Upper lobe of right lung (tissue), 1 donor: ENCODE data around the gene PNMA6E. TPM values are rescaled to one million over a fixed set of nuclear protein-coding genes. Genes with fewer than 3 reads are reported as not detected.
"Not testable (repeated sequence)": the region's sequence is repeated elsewhere in the genome, so short reads cannot be mapped to it uniquely, and the experiment has no call there.

ENCODE experiments used
- ATAC-seq: fragments of 200-7000 bp; cut with Tn5 transposase; one replicate; pipeline ENCODE4 v1.9.1; 2020; ENCODE audit warnings: mild to moderate bottlenecking, moderate library complexity
- DNase-seq: peaks from one replicate; pipeline ENCODE4 v3.0.0-alpha.2; 2020
- H3K27ac ChIP-seq: fragments of 200-600 bp; one replicate; pipeline ENCODE4 v1.8.0; 2022
- H3K27me3 ChIP-seq: fragments of 200-600 bp; one replicate; pipeline ENCODE4 v1.8.0; 2022; ENCODE audit warnings: mild to moderate bottlenecking
- H3K36me3 ChIP-seq: fragments of 200-600 bp; one replicate; pipeline ENCODE4 v1.8.0; 2022
- H3K4me1 ChIP-seq: fragments of 200-600 bp; one replicate; pipeline ENCODE4 v1.8.0; 2022
- H3K4me3 ChIP-seq: fragments of 200-600 bp; one replicate; pipeline ENCODE4 v1.8.0; 2022; ENCODE audit warnings: mild to moderate bottlenecking
- H3K9me3 ChIP-seq: fragments of 200-600 bp; one replicate; pipeline ENCODE4 v1.8.0; 2022
- intact Hi-C: fragments of 100-400 bp; cut with DNase I; formaldehyde crosslinking; loops from one replicate; pipeline ENCODE4 v1.11.0; 2022
- total RNA-seq: library from RNA; stranded (reverse); fragmentation: NEBNext Ultra II Directional; extraction: Animal tissue kit (Norgen Biotek cat#: 25700); gene quantifications from one replicate; pipeline ENCODE4 v1.2.1, GENCODE V29; 2021
- TF ChIP-seq, protein P1 (sequence below): fragments of 200-600 bp; IDR thresholded peaks from one replicate; pipeline ENCODE4 v1.8.0; 2022; ENCODE audit warnings: antibody characterized with exemption
- donor health status: DM: no; HTN: yes; CAD: no; lungs with severe emphysema.

The PNMA6E gene
- total RNA-seq, 1 donor from 2014 or later = 0.14 TPM

DNA sequence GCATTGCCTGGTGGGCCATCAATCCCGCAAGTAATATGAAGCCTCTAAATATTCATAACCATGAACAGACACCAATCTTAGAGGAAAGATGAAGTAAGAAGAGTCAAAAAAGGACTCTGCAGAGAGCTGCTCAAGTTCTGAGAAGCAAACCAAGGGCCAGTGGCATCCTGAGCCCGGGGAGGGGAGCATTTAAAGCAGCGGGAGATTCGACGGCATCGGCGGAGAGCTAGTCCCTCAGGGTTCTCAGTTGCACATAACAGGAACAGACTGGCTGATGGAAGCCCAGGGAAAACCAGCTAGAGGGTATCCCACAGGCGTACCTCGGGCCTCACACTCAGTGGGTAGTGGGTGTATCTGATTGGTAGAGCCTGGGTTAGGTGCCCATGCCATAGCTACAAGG lies 4.9 kb upstream of the PNMA6E start:
- Histone ChIP-seq H3K27ac (no peak overlapping the region), H3K4me1 (no peaks in the 10 kb centered on the region), H3K9me3 (no peaks in the 10 kb centered on the region), H3K36me3 (no peaks in the 10 kb centered on the region), H3K27me3 (no peaks in the 10 kb centered on the region), H3K4me3 (no peak overlapping the region)
- DNase-seq (no peak), ATAC-seq (no peak)
- TF ChIP-seq, protein P1, sequence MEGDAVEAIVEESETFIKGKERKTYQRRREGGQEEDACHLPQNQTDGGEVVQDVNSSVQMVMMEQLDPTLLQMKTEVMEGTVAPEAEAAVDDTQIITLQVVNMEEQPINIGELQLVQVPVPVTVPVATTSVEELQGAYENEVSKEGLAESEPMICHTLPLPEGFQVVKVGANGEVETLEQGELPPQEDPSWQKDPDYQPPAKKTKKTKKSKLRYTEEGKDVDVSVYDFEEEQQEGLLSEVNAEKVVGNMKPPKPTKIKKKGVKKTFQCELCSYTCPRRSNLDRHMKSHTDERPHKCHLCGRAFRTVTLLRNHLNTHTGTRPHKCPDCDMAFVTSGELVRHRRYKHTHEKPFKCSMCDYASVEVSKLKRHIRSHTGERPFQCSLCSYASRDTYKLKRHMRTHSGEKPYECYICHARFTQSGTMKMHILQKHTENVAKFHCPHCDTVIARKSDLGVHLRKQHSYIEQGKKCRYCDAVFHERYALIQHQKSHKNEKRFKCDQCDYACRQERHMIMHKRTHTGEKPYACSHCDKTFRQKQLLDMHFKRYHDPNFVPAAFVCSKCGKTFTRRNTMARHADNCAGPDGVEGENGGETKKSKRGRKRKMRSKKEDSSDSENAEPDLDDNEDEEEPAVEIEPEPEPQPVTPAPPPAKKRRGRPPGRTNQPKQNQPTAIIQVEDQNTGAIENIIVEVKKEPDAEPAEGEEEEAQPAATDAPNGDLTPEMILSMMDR = no peak
- intact Hi-C loops = no loop called here

DNA sequence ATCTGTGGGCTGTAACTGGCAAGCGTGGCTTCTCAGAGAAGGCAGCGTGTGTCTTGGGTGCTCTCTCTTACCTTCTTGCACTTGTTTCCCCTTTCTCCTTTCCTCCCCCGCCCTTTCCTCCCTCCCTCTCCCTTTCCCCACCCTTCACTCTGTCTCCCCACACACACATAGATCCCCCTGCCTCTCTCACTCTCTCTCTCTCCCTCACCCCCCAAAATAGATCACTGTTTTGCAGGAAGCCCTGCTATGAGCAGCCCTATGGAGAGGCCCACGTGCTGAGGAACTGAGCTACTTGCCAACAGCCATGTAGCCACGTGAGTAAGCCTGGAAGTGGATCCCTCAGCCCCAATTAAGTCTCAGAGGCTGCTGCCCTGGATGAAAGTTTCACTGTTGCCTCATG lies 4.3 kb upstream of the PNMA6E start:
- TF ChIP-seq, protein P1 = no peak
- no peaks in the 10 kb centered on the region for H3K36me3 ChIP-seq
- ATAC-seq (no peak), DNase-seq (no peak)
- no peaks in the 10 kb centered on the region for H3K9me3 ChIP-seq
- no peaks in the 10 kb centered on the region for H3K27me3 ChIP-seq
- no peak overlapping the region for H3K4me3 ChIP-seq
- intact Hi-C loops = no loop called here
- H3K27ac ChIP-seq = no peak overlapping the region
- H3K4me1 ChIP-seq = no peaks in the 10 kb centered on the region

DNA sequence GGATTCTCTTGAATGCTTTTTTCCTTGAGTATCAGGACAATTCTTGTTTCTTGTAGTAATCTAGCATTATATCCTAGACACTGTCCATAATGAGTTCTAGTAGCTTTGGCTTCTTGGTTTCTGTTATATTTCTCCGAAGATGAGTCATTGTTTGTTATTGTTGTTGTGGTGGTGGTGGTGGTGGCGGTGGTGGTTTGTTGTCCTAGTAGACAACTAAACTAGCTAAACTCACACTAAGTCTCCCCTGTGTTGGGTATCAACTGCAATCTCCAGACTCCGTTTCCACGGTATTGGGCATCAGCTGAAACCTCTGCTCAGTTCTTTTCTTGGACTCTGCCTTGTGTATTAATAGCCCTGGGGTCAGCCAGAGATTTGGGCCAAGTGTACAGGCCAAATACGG lies 3.2 kb upstream of the PNMA6E start:
- H3K9me3 ChIP-seq, ATAC-seq, H3K36me3 ChIP-seq, H3K27me3 ChIP-seq, intact Hi-C loops, H3K4me1 ChIP-seq, H3K27ac ChIP-seq, DNase-seq, H3K4me3 ChIP-seq: not testable (repeated sequence)

DNA sequence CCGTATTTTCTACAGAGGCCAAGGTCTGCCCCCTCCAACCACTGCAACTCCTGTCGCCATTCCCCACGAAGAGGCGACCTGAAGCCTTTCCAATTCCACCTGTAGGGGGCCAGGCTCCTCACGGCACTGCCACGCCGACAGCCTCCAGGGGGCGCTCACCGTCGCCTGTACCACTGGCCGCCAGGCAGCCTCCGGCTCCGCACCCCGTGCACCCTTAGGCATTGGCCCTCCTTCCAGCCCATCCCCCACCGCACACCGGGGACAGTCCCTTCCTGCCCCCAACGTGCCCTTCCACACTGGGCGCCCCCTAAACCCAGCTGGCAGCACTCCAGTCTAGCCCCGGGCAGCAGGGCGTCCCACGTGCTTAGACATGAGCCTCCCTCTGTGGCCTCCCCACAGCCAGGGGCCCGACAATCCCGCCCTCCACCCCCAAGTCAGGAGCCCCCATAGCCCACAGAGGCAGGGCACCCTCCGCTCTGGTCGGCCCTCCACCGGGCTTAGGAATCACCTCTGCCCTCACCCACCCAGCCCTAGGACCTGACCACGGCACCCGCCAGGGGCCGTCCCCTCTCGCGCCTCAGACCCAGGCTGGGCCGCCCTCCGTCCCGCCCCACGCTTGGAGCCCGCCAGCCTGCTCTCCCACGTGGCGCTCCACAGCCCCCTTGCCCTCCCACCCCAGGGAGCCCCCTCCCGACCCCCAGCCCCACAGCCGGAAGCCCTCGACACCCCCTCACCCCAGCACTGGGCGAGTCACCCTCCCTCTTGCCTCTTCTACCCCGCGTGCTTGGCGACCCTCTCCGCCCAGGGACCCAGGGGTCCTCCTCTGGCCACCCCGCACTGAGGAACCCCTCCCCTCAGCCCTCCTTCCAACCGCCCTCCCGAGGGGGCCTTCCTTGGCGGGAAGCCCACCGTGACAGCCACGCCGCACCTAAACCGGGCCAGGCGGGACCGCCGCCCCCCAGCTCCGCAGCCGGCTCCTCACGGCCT lies 711 bp downstream of the PNMA6E start:
- DNase-seq (peak; percentile 76), ATAC-seq (peak; percentile 91)
- Histone ChIP-seq H3K27ac (no peak overlapping the region), H3K4me1 (no peaks in the 10 kb centered on the region), H3K27me3 (no peaks in the 10 kb centered on the region), H3K36me3 (no peaks in the 10 kb centered on the region), H3K4me3 (no peak overlapping the region), H3K9me3 (no peaks in the 10 kb centered on the region)
- intact Hi-C loops = no loop called here
- TF ChIP-seq, protein P1 = peak; percentile 59

DNA sequence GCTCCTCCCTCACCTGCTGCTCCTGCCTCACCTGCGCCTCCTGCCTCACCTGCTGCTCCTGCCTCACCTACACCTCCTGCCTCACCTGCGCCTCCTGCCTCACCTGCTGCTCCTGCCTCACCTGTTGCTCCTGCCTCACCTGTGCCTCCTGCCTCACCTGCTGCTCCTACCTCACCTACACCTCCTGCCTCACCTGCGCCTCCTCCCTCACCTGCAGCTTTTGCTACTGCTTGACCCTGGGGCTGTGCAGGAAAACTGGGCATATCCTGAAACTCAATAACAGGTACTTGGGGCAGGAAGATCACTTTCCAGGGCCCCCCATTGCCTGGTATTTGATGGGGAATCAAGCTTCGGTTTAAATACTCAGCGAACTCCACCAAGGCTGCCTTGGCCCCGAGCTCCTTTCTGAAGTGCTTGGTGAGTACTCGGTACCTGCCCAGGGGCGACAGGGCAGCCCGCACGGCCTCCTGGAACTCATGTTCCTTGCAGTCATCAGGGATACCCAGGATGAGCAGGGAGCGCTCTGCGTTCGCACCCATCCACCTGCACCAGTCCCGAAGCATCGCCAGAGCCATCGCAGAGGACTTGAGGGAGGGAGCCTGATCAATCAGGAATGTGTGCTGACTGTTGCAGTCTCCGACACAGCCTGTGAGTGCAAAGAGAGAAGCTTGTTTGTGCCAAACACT lies 2.7 kb downstream of the PNMA6E start:
- TF ChIP-seq, protein P1 = no peak
- no peak for ATAC-seq
- no peak for DNase-seq
- intact Hi-C loops = no loop called here
- Histone ChIP-seq H3K27me3 (no peaks in the 10 kb centered on the region), H3K36me3 (no peaks in the 10 kb centered on the region), H3K9me3 (no peaks in the 10 kb centered on the region), H3K4me1 (no peaks in the 10 kb centered on the region), H3K4me3 (no peak overlapping the region), H3K27ac (no peak overlapping the region)
